Gastroesophageal sphincter (tissue), 3 donors: ENCODE data around the gene RPL32.

Source experiments
- EP300 ChIP-seq: sonication (generic); formaldehyde crosslinking; IDR thresholded peaks from one replicate; pipeline ENCODE4 v1.6.1; 2017; ENCODE audit warnings: antibody characterized with exemption, mild to moderate bottlenecking
- POLR2AphosphoS5 ChIP-seq: sonication (generic); formaldehyde crosslinking; IDR thresholded peaks from one replicate; pipeline ENCODE4 v1.6.1; 2017; ENCODE audit warnings: antibody characterized with exemption
- TF ChIP-seq, protein P1 (sequence below), 4 experiments: fragments of 200-600 bp in 2 of 4; fragments of 450-650 bp in 2 of 4; sonication (generic) in 1 of 4; IDR thresholded peaks; one replicate each; pipeline ENCODE4 v1.5.1; 2017 to 2019; ENCODE audit warnings: antibody characterized with exemption in 4 of 4, mild to moderate bottlenecking in 2 of 4, moderate library complexity in 2 of 4

DNA sequence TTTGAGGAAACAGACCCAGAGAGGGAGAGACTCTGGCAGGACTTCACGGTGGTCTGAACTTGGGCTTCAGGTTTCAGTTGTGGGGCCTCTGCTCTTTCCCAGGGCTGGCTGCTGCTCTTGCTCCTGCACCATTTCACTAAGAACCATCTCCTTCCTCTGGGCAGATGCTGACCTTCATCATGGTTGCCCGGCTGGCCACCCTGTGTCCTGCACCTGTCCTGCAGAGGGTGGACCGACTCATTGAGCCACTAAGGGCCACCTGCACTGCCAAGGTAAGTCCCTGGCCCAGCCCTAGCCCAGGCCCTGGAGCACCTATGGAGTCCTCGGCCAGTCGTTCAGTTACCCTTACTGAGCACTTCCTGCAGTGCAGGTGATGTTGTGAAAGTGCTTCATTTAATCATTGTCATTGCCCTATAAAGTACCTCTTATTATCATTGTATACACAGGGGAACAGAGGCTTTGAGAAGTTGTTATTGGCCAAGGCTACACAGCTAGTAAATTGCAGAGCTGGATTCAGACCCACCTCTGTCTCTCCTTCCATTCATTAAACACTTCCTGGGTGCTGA lies 10.0 kb downstream of the RPL32 start:
- TF ChIP-seq, protein P1, sequence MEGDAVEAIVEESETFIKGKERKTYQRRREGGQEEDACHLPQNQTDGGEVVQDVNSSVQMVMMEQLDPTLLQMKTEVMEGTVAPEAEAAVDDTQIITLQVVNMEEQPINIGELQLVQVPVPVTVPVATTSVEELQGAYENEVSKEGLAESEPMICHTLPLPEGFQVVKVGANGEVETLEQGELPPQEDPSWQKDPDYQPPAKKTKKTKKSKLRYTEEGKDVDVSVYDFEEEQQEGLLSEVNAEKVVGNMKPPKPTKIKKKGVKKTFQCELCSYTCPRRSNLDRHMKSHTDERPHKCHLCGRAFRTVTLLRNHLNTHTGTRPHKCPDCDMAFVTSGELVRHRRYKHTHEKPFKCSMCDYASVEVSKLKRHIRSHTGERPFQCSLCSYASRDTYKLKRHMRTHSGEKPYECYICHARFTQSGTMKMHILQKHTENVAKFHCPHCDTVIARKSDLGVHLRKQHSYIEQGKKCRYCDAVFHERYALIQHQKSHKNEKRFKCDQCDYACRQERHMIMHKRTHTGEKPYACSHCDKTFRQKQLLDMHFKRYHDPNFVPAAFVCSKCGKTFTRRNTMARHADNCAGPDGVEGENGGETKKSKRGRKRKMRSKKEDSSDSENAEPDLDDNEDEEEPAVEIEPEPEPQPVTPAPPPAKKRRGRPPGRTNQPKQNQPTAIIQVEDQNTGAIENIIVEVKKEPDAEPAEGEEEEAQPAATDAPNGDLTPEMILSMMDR (IDR thresholded peaks at IDR 0.05) = no peak
- no peak for TF ChIP-seq EP300
- no peak for TF ChIP-seq POLR2AphosphoS5
